ENCODE data around the gene PDE2A.

The PDE2A gene

DNA sequence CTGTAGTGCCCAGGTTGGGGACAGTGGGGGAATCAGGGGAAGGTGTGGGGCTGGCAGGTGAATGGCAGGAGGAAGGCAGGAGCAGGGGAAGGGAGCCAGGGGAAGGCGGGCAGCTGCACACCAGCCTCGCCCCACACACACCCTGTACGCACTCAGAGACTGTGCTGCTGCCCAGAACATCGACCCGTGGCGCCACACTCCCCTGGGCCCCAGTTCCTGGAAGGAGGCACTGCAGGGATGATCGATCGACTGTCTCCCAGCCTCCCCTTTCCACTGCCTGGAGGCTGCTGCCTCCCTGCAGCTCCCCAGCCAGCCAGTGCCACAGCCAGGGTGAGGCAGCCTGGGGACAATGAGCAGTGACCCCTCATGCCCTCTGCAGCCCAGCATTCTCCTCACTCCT lies 19.2 kb downstream of the PDE2A start:
- DNase-seq: no peak

DNA sequence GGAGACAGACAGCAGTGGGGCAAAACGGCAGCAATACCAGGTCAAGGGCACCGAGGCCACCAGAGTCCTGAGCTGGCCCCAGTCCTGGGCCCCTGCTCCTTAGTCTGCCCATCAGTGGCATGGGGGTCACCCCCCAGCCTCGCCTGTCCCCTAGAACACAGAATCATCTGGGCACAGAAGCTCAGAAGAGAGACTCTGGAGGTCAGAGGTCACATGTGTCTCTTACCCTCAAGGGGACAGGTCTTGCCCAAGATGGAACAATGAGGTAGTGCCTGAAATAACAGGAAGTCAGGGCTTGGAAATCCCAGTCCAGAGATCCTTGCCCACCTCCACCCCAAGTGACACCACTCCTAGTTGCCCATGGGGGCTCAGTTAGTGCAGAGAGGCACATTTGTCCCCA lies 20.6 kb downstream of the PDE2A start:
- no peak for DNase-seq

- DNase-seq: no peak
Observed at GRCh38 chr11:72652873-72653630, 21.2 kb downstream of the PDE2A start.

- DNase-seq: no peak
Observed at GRCh38 chr11:72652133-72652532, 22.1 kb downstream of the PDE2A start.

DNA sequence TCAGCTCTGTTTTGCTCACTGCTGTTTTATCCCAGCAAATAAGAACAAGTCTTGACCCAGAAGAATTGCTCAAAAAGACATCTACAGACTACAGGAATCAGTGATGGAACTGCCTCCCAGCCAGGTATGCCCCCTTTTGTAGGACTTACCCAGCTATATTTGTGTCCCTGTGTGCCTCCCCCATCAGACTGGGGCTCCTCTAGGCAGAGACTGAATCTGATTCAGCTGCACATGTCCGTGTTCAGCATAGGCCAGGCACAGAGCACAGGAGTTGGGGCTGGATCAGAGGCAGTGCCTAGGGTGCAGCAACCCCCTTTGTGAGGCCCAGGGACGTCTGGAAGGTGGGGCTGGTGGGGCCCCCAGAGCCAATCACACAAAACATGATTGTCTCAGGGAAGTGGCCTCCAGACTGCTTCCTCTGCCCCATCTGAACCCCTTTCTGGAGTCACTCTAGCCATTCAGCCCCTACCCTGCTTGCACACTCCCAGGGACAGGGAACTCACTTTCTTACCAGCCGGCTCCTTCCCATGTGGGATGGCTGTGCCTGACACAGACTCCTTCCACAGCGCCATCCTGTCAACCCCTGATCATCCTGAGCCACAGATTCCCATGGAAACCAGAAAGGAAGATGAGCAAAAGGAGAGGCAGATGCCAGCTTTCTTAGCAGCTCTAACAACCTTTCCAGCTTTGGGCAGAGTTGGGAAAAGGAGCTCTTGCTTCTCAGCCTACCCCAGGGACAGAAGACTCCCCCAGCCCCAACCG lies 24.8 kb downstream of the PDE2A start:
- DNase-seq: no peak

- DNase-seq: no peak
Observed at GRCh38 chr11:72648384-72649136, 25.7 kb downstream of the PDE2A start.

DNA sequence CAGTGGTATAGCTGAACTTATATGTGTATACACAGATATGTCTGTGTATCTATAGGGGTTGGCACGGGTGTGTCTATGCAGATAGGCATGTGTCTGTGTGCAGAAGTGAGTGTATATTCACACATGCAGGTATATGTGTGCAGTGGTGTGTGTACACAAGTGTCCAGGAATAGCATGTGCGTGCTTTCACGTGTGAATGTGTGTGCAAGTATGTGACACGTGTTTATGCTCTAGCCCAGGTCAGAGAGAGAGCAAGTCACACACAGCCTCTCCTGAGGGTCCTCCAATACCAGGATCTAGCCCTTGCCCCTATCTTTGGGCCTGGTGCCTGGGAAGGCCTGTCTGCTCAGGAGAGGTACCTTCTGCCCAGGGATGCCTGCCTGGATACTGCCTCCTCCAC lies 26.3 kb downstream of the PDE2A start:
- no peak for DNase-seq

GRCh38 chr11:72646472-72646871 lies 27.8 kb downstream of the PDE2A start:
- DNase-seq: no peak

DNA sequence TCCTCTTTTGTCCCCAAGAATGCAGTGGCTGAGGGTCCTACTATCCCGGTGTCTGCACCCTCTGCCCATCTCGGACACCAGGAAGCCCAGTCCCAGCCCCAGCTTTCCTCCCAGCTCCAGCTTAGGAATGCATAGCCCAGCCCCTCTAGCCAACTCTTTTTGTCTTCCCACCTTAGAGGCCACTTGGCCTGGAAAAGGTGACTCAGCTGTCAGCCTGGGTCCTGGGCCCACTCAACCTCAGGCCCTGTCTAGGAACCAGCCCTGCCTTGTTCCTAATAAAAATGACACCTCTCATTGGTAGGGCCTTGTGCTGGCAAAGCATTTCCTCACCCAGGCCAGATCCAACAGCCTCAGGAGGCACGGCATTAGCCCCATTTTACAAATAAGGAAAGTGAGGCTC lies 28.2 kb downstream of the PDE2A start:
- DNase-seq: no peak

DNA sequence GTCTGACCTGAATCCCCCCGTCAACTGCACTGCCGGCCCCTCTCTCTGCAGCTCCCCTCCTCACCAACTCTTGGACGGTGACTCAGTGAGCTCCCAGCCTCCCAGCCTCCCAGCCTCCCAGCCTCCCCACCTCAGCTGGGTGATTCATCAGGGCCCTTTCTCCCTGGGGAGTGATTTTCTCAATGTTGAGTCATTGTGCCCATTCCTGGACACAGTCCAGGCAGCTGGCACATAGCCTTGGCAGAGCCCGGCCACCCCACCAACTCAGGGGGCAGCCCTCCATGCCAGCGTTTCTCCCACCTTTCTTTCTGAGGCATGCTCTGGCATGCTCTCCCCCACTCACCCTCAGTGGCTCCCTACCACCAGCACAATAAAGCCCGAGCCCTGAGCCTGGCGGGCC lies 30.7 kb downstream of the PDE2A start:
- DNase-seq: no peak

GRCh38 chr11:72642884-72643522 lies 31.2 kb downstream of the PDE2A start:
- DNase-seq: no peak

DNA sequence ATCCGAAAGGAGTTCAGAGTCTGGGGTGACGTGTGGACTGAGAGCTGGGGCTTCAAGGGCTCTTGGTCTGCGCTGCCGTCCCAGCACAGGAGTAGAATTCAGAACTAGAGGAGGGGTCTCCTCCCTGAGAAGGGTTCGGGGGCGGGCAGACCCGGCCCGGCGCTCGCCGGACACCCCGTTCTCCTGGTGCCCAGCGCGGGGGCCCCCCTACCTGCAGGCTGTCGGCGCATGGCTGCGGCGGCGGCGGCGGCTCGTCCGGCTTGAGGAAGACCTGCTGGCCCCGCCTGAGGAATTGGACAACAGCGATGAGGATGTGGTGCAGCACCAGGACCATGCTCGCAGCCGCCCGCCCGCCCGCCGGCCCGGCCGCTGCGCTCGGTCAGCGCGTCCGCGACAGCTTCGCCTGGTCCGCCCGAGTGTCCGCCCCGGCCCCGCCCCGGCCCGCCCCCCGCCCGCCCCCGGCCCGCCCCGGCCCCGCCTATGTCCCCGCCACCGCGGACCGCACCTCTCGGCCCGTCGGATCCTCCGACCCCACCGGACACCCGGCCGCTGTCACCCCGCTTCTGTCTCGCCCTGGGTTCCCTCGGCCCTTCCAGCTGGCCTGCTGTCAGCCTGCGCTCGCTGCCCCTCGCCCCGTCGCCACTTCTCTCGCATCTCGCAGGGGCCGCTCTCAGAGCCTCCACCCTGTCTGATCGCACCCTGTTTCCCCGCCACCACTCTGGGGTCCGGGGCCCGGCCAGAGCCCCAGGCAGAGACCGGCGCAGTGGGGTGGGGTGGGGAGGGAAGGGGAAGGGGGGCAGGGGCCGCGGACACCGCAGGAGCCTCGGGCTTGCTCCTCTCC lies 32.0 kb downstream of the PDE2A start:
- no peak for DNase-seq

DNA sequence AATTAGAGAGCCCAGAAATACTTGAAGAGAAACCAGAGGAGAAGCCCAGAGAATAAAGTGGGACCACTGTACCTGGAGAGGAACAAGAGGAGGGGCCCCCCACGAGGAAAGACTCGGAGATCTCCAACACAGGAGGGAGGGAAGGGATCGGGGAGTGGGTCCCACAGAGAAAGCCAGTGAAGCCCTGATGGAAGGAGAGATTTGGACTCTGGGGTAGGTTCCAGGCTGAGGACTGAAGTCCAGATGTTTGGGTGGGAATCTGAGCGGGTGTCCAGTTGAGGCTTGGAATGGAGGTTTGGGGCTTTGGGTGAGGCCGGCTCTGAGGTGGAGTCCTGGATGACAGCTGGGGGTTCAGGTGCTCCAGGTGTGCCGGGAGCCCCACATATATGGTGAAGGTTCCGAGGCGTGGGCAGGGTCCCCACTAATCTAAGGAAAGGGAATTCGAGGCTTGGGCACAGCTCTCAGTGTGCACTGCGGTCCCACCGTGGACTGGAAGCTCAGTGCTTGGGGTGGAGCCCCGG lies 32.6 kb downstream of the PDE2A start:
- DNase-seq: no peak

- no peak for DNase-seq
Observed at GRCh38 chr11:72639502-72640375, 34.5 kb downstream of the PDE2A start.

DNA sequence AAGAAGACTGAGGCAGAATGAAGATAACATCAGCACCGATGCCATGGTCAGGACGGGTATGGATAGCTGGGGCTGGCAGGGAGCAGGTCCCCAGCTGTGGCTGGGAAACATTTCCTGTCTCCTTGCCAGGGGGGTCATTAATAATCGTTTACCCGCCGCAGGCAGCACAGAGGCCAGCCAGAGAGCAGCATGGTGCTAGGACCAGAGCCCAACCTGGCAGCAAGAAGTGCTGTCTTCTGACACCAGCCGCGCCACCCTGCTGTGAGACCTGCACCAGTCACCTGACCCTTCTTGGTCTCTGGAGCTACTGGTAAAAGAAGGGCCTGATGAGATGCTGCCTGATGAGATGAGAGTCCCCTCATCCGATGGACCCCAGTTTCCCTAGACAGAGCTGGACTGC lies 36.3 kb downstream of the PDE2A start:
- no peak for DNase-seq

DNA sequence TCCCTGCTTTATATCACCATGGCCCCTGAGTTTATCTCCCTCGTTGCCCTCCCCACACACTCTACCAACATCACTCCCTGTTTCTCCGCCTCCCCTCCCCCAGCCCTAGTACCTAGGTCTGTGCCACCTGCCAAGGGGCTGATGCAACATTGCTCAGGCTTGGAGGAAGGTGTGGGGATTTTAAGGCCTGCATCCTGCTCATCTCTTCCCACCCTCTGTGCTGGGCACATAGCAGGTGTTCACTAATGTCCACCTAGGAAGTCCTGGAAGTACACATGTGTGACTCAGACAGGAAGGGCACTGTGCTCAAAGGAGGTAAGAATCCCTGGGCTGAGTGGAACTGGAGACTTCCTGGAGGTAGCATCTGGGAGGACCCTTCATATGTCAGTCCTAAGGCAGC lies 37.0 kb downstream of the PDE2A start:
- no peak for DNase-seq

GRCh38 chr11:72636376-72636775 lies 37.8 kb downstream of the PDE2A start:
- no peak for DNase-seq

- DNase-seq: no peak
Observed at GRCh38 chr11:72635933-72636332, 38.3 kb downstream of the PDE2A start.

DNA sequence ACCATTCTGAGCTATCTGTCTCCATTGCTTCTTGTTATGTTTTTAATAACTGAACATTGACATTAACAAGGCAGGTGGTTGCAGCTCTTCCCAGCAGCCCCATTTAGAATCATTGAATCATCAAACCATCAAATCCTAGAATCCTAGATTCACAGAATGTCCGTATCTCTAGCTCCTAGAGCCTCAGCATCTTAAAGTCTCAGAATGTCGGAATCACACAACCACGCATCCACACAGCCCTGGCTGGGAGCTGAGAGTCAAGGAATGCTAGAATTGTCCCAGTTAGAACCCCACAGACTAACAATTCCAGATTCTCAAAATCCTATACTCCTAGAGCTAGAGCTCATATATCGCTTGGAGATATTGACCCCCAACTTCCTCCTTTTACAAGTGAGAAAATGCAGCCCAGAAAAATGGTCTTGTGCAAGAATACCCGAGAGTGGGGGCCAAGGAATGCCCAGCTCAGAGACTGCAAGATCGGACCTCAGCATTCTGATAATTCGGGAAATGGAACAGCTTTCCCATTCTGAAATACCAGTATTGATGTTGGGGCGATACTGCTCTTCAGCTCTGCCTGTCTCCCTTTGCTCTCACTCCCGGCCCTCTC lies 38.8 kb downstream of the PDE2A start:
- DNase-seq: no peak

- DNase-seq: no peak
Observed at GRCh38 chr11:72634472-72635095, 39.6 kb downstream of the PDE2A start.

Data from NCI-H2081 treated with DMSO at 0.1 percent for 48 hours (cell line).